ENCODE measurements around the gene RAB6A. TPM values are rescaled to one million over a fixed set of nuclear protein-coding genes. Genes with fewer than 3 reads are reported as not detected.
"Not testable (repeated sequence)": the region's sequence is repeated elsewhere in the genome, so short reads cannot be mapped to it uniquely, and the experiment has no call there.

The RAB6A gene
- total RNA-seq, 2 experiments from 2014 or later: 36.7 to 41.2 TPM

DNA sequence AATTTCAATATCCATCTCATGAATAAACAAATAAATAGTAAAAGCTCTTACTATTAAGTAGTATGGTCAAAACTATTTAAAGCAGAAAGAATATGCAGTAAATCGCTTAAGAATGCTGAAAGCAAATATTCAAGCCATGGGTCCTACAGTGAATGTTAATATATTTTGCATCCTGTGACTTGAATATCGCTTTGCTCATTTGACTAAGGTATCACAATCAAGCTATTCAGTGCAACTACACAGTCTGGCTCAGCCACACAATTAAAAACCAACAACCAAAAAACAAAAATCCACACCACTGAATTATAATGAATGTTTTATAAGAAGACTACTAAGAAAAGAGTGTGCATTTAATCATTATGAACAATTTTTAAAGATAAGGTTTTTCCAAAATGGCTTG, 45.3 kb downstream of the RAB6A start:
- intact Hi-C loops (cut with micrococcal nuclease): no loop called here
- Mint-ChIP-seq H3K36me3 (ENCODE audit: low read depth) (peaks cover 11% of the 10 kb centered on the region), H3K9me3 (no peaks in the 10 kb centered on the region), H3K4me3 (no peak overlapping the region), H3K4me1 (ENCODE audit: low read depth) (peaks cover 5% of the 10 kb centered on the region), H3K27ac (no peak overlapping the region), H3K27me3 (ENCODE audit: low read depth) (no peaks in the 10 kb centered on the region)
- DNase-seq: no peak
- CTCF ChIA-PET: interaction anchor here (0.9 kb wide), 1 partner anchor 14 kb away, joined by 3 read pairs; no protein-coding TSS in a partner anchor

DNA sequence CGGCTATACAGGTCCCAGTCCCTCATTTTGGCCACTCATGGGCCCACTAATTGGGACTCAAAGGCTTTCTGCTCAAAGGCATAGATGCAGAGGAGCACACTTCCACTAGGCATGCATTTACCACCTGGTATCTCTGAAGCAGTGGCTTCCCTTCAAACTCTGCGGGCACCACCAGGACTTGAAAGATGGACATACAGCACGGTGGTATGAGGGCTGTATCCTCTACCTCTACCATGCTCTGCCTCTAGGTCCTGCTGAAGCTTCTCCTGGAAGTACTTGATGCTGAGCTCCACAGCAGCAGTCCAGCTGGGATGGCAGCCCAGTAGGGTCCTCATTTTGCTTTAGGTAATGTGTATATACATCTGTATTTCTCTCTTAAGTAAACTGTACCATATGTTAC, 49.9 kb downstream of the RAB6A start:
- Mint-ChIP-seq H3K4me3 (no peak overlapping the region), H3K9me3 (no peaks in the 10 kb centered on the region), H3K36me3 (ENCODE audit: low read depth) (peaks cover 5% of the 10 kb centered on the region), H3K27ac (no peak overlapping the region), H3K4me1 (ENCODE audit: low read depth) (peaks cover under 1% of the 10 kb centered on the region), H3K27me3 (ENCODE audit: low read depth) (no peaks in the 10 kb centered on the region)
- intact Hi-C loops (cut with micrococcal nuclease): no loop called here
- no peak for DNase-seq
- CTCF ChIA-PET: interaction anchor here (0.5 kb wide), 1 partner anchor 112 kb away, joined by 5 read pairs; no protein-coding TSS in a partner anchor

DNA sequence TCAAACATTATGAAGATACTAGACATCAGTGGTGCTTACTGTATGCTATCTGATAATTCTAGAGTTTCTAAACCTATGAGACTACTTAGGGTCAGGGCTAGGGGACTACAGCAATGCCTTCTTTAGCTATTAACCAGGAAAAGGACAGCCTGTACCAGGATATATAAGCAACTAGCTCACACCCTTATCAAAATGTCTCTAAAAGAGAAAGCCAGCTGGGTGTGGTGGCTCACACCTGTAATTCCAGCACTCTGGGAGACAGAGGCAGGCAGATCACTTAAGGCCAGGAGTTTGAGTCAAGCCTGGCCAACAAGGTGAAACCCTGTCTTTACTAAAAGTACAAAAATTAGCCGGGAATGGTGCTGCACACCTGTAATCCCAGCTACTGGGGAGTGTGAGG, 55.8 kb downstream of the RAB6A start:
- Mint-ChIP-seq H3K27ac (no peak overlapping the region), H3K9me3 (no peaks in the 10 kb centered on the region), H3K4me1 (ENCODE audit: low read depth) (no peaks in the 10 kb centered on the region), H3K4me3 (no peak overlapping the region), H3K27me3 (ENCODE audit: low read depth) (no peaks in the 10 kb centered on the region), H3K36me3 (ENCODE audit: low read depth) (peaks cover 5% of the 10 kb centered on the region)
- intact Hi-C loops (cut with micrococcal nuclease): no loop called here
- DNase-seq: no peak
- CTCF ChIA-PET: no interaction called here

DNA sequence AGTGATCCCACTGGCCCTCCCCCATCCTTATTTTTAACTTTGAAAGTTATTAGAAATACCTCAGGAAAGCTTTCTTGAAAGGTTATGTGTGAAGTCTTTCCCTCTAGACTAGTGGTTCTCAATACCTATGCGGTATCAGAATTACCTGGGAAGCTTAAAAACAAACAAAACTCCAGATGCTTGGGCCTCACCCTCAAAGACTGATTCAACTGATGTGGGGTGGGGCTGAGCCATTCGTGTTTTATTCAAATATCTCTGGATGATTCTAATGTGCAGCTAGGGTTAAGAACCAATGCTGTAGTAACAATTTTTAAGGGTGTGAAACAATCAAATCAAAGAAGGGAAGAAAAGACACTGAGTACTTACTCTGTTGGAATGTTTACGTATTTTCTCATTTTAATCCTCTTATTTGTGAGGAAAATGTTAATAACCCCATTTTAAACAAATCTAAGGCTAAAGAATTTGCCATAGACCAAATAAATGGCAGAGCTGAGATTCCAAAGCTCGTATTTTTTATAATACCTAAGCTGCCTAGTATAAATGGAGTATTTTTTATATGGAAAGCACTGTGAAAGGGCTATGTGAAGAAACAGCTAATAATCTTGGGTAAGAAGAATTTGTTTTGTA, 66.9 kb downstream of the RAB6A start:
- no peak for DNase-seq
- Mint-ChIP-seq H3K9me3 (no peaks in the 10 kb centered on the region), H3K4me1 (ENCODE audit: low read depth) (no peaks in the 10 kb centered on the region), H3K27ac (no peak overlapping the region), H3K4me3 (no peak overlapping the region), H3K27me3 (ENCODE audit: low read depth) (no peaks in the 10 kb centered on the region), H3K36me3 (ENCODE audit: low read depth) (peaks cover 1% of the 10 kb centered on the region)
- CTCF ChIA-PET: interaction anchor here (0.6 to 0.9 kb wide), 4 partner anchors 16 to 214 kb away, joined by 3 to 5 read pairs (median 4); no protein-coding TSS in a partner anchor
- intact Hi-C loops (cut with micrococcal nuclease): no loop called here

DNA sequence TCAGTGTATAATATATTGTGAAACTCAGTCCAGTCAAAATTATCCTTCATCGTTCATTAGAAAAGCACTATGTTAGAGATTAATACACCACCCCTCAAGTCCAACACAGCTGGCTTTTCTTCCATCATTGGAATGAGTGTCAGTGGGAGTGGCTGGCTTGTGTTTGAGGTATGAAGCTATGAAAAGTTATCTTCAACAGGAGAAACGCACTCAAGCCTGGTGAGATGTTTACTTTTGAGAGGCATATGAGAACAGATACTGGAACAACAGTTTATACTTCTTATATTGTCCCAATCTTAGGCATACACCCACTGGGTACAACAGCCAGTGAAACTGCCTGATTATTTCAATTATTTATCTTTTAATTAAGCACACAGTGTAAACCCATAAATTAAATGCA, 80.2 kb downstream of the RAB6A start:
- no peak for DNase-seq
- no peaks in the 10 kb centered on the region for H3K9me3 Mint-ChIP-seq
- CTCF ChIA-PET: interaction anchor here (1.2 kb wide), 1 partner anchor 330 kb away, joined by 3 read pairs; no protein-coding TSS in a partner anchor
- no peaks in the 10 kb centered on the region for H3K4me1 Mint-ChIP-seq (ENCODE audit: low read depth)
- H3K4me3 Mint-ChIP-seq: no peak overlapping the region
- H3K27me3 Mint-ChIP-seq (ENCODE audit: low read depth): no peaks in the 10 kb centered on the region
- intact Hi-C loops (cut with micrococcal nuclease): no loop called here
- no peak overlapping the region for H3K27ac Mint-ChIP-seq
- H3K36me3 Mint-ChIP-seq (ENCODE audit: low read depth): peaks cover 3% of the 10 kb centered on the region

DNA sequence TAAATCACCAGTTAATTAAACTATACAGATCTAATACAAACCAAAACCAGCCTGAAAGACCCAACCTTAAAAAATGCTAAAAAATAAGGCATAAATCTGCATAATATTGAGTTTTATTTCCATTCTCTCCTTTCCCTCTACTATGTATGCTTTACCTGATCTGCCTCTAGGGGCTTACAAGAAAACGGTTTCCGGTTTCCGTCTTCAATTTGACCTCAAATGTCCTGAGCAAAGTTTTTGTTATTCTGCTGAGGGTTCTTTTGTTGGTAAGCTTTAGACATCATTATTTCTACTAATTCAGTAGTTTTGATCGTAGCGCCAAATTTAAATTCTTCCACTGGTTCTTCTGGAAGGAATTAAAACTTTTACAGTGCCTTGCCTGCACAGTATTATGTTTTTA, 84.3 kb downstream of the RAB6A start:
- H3K9me3 Mint-ChIP-seq; intact Hi-C loops (cut with micrococcal nuclease); H3K4me1 Mint-ChIP-seq (ENCODE audit: low read depth); H3K4me3 Mint-ChIP-seq; H3K27ac Mint-ChIP-seq; DNase-seq; H3K36me3 Mint-ChIP-seq (ENCODE audit: low read depth); H3K27me3 Mint-ChIP-seq (ENCODE audit: low read depth); CTCF ChIA-PET: not testable (repeated sequence)

DNA sequence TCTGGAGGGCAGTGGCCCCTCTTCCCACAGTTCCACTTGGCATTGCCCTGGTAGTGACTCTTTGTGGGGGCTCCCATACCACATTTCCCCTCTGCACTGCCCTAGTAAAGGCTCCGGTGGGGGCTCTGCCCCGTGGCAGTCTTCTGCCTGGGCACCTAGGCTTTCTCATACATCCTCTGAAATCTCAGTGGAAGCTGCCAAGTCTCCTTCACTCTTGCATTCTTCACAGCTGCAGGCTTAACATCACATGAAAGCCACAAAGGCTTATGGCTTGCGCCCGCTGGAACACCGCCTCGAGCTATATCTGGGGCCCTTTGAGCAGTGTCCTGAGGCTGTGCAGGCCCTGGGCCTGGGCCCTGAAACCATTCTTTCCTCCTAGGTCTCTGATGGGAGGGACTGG, 89.2 kb downstream of the RAB6A start:
- CTCF ChIA-PET: interaction anchor here (0.7 to 1.6 kb wide), 3 partner anchors 11 to 193 kb away, joined by 4 to 7 read pairs (median 4); no protein-coding TSS in a partner anchor
- H3K36me3 Mint-ChIP-seq (ENCODE audit: low read depth): peaks cover 2% of the 10 kb centered on the region
- H3K27ac Mint-ChIP-seq: no peak overlapping the region
- intact Hi-C loops (cut with micrococcal nuclease): no loop called here
- H3K27me3 Mint-ChIP-seq (ENCODE audit: low read depth): no peaks in the 10 kb centered on the region
- no peaks in the 10 kb centered on the region for H3K9me3 Mint-ChIP-seq
- no peak for DNase-seq
- H3K4me3 Mint-ChIP-seq: no peak overlapping the region
- H3K4me1 Mint-ChIP-seq (ENCODE audit: low read depth): no peaks in the 10 kb centered on the region

DNA sequence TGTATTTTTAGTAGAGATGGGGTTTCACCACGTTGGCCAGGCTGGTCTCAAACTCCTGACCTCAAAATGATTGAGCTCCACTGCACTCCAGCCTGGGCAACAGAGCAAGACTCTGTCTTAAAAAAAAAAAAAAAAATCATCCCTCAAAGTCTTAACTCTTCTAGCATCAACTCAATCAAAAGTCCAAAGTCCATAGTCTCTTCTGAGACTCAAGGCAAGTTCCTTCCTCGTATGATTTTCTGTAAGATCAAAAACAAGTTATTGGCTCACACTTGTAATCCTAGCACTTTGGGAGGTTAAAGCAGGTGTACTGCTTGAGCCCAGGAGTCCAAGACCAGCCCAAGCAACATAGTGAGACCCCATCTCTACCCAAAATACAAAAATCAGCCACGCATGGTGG, 90.1 kb downstream of the RAB6A start:
- H3K9me3 Mint-ChIP-seq: no peaks in the 10 kb centered on the region
- DNase-seq: no peak
- intact Hi-C loops (cut with micrococcal nuclease): no loop called here
- peaks cover 2% of the 10 kb centered on the region for H3K36me3 Mint-ChIP-seq (ENCODE audit: low read depth)
- no peak overlapping the region for H3K27ac Mint-ChIP-seq
- H3K4me3 Mint-ChIP-seq: no peak overlapping the region
- no peaks in the 10 kb centered on the region for H3K4me1 Mint-ChIP-seq (ENCODE audit: low read depth)
- no peaks in the 10 kb centered on the region for H3K27me3 Mint-ChIP-seq (ENCODE audit: low read depth)
- CTCF ChIA-PET: interaction anchor here (0.6 to 1.6 kb wide), 3 partner anchors 10 to 1224 kb away, joined by 3 to 7 read pairs (median 4); no protein-coding TSS in a partner anchor

DNA sequence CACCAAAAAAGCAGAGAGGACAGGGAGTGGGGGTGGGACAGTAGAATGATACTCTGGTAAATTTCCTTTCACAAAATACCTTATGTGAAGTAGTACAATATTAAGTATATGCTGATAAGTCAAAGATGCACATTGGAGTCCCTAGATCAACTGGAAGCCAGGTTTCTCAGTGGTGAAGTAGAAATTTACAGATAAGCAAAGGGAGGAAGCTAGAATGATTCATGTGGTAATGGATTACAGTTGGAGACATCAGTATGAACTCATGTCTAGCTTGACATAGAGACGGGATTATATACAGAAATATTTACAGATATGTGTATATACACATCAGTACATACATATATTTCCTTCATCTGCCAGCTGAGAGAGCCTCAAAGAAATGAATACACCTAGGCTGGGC, 93.0 kb downstream of the RAB6A start:
- Mint-ChIP-seq H3K27ac (no peak overlapping the region), H3K36me3 (ENCODE audit: low read depth) (no peaks in the 10 kb centered on the region), H3K4me1 (ENCODE audit: low read depth) (peaks cover 6% of the 10 kb centered on the region), H3K4me3 (no peak overlapping the region), H3K27me3 (ENCODE audit: low read depth) (no peaks in the 10 kb centered on the region), H3K9me3 (no peaks in the 10 kb centered on the region)
- no peak for DNase-seq
- intact Hi-C loops (cut with micrococcal nuclease): no loop called here
- CTCF ChIA-PET: interaction anchor here (1.3 kb wide), 1 partner anchor 9 kb away, joined by 5 read pairs; no protein-coding TSS in a partner anchor

DNA sequence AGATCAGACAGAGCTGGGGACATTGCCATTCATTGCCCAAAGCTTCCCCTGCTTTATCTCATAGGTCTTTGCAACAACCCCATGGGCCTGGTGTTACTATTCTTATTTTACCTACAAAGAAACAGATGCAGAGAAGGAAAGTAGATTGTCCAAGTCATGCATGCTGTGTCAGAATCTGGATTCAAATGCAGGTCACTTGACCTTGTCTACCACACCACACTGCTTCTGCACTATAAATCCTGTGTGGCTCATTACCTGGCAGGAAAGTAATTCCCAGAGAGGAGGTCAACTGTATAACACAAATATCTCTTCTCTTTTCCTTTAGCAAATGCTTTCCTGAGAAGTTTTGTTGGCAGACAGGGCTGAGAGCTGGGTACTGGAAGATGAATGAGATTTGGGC, 96.0 kb downstream of the RAB6A start:
- Mint-ChIP-seq H3K36me3 (ENCODE audit: low read depth) (no peaks in the 10 kb centered on the region), H3K27me3 (ENCODE audit: low read depth) (no peaks in the 10 kb centered on the region), H3K9me3 (no peaks in the 10 kb centered on the region), H3K4me3 (no peak overlapping the region), H3K27ac (no peak overlapping the region), H3K4me1 (ENCODE audit: low read depth) (peaks cover 6% of the 10 kb centered on the region)
- DNase-seq: no peak
- intact Hi-C loops (cut with micrococcal nuclease): no loop called here
- CTCF ChIA-PET: interaction anchor here (1.0 to 1.4 kb wide), 2 partner anchors 39 to 314 kb away, joined by 3 read pairs; no protein-coding TSS in a partner anchor

DNA sequence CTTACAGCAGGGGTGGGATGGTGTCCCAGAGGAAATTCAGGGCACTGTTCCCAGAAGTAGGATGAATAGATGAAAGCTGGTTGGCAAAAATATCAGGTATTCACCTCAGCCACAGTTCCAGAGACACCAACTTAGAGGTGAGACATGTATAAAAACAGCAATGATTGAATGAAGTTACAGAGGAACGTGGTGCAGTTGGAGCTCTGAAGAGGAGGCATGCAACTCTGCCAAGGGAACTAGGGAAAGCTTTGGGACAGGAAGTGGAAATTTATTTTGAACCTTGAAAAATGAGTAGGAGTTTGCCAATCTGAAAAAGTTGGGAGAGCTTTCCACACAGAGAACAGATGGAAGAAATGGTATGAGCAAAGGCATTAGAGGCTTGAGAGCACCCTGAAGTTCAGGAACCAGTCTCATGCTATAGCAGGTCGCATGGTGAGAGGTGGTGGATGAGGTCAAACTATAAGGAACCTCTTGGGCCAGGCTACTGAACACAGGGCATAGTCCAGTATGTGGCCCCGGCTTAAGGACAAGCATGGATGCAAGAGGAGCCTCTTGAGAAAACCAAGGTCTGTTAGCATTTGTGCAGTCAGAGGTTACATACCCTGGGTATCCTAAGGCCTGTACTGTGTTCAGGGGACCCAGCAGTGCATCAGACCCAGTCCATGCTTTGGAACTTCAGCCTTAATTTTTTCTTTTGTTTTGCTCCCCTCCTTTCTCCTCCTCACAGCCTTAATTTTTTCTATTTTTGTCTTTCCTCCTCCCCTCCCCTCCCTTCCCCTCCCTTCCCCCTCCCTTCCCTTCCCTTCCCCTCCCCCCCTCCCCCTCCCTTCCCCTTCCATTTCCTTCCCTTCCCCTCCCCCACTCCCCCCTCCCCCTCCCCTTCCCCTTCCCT, 97.0 kb downstream of the RAB6A start:
- CTCF ChIA-PET: interaction anchor here (1.0 to 7.5 kb wide), 5 partner anchors 19 to 357 kb away, joined by 3 to 220 read pairs (median 4); partner anchors contain the start of gene ARHGEF17
- H3K27me3 Mint-ChIP-seq (ENCODE audit: low read depth): no peaks in the 10 kb centered on the region
- intact Hi-C loops (cut with micrococcal nuclease): no loop called here

DNA sequence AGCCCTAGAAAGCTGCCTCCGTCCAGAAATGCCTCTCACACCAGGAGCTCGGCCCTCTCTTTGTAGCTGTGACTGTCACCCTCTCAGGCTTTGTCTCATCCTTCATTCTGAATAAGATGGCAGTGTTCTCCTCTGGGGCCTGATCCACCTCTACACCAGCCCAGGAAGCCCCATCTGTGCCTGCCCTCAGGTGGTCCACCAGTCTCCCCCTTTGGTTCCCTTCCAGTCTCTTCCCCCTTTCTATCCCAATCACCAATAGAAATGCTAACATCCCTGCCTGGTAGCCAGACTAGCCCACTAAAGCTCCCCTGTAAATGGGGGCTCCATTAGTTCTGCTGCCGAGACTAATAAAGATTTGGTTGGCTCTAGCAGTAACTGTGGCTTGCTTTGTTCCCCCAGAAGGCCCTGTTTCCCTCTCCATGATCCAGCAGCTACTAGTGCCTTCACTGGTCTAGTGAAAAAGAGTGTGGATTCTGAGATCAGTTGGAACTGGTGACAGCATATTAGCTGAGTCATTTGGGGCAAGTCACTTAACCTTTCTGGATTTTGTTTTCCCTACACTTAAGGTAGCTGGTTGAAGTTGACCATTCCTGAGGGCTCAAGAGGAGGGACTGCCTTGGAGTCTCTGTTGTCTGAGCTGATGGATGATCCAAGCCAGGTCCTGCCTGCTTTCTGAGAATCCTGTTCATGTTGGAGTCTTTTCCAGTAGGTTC, 98.3 kb downstream of the RAB6A start:
- H3K4me3 Mint-ChIP-seq: no peak overlapping the region
- CTCF ChIA-PET: interaction anchor here (0.7 to 7.5 kb wide), 22 partner anchors 15 to 355 kb away, joined by 3 to 220 read pairs (median 6); partner anchors contain the start of genes ARHGEF17 and PLEKHB1
- H3K4me1 Mint-ChIP-seq (ENCODE audit: low read depth): peaks cover 6% of the 10 kb centered on the region
- intact Hi-C loops (cut with micrococcal nuclease): no loop called here
- H3K9me3 Mint-ChIP-seq: no peaks in the 10 kb centered on the region
- no peak for DNase-seq
- H3K27me3 Mint-ChIP-seq (ENCODE audit: low read depth): no peaks in the 10 kb centered on the region
- H3K27ac Mint-ChIP-seq: no peak overlapping the region
- H3K36me3 Mint-ChIP-seq (ENCODE audit: low read depth): no peaks in the 10 kb centered on the region

More for the DNA sequence above, 97.0 kb downstream of the RAB6A start:
- DNase-seq: no peak
- no peaks in the 10 kb centered on the region for H3K9me3 Mint-ChIP-seq
- peaks cover 6% of the 10 kb centered on the region for H3K4me1 Mint-ChIP-seq (ENCODE audit: low read depth)
- H3K4me3 Mint-ChIP-seq: no peak overlapping the region
- H3K27ac Mint-ChIP-seq: no peak overlapping the region
- H3K36me3 Mint-ChIP-seq (ENCODE audit: low read depth): no peaks in the 10 kb centered on the region

Measured in activated naive CD4-positive, alpha-beta T cell treated with anti-CD3 and anti-CD28 coated beads for 36 hours (primary cell).